GM19023 (cell line): ENCODE data around the gene LARP6.
"Not testable (repeated sequence)": the region's sequence is repeated elsewhere in the genome, so short reads cannot be mapped to it uniquely, and the experiment has no call there.

ENCODE experiments used
- ATAC-seq: cut with Tn5 transposase; IDR thresholded peaks from one replicate; pipeline ENCODE4 v1.9.1; 2021; ENCODE audit warnings: mild to moderate bottlenecking, moderate library complexity; ENCODE audit not compliant: unreplicated experiment

Gene LARP6

DNA sequence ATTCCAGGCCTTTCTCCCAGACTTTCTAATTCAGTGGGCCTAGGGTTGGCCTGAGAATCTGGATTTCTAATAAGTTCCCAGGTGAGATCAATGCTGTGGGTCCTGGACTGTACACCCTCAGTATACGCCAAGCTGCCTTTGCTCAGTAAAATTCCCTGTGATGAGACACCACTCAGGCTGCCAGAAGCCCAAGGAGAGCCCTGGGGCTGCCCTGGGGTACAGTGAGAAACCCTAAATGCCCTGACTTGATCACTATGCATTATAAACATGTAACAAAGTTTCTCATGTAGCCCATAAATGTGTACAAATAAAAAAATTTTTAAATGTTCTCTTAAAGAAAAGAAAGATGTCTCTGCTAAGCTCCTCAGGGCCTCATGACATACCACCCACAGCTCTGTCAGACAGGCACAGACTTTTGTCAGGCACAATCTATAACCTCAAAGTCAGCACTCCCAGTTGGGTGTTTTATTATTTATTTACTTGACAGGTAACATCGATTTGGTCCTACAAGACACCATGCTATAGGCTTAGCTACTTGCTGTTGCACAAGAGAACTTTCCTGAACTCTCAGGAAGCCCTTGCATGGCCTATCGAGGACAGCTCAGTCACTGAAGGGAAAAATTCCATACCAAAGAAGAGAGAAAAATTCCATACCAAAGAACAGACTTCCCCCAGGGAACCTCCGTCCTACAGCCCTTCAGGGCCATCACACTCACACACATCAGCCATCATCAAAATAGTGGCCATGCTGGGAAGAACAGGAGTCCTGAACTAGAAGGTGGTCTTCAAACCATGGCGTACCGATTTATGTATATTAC lies 22.7 kb downstream of the LARP6 start:
- no peak for ATAC-seq

- ATAC-seq = no peak
These were observed 23.3 kb downstream of the LARP6 start for GRCh38 chr15:70830615-70831014.

DNA sequence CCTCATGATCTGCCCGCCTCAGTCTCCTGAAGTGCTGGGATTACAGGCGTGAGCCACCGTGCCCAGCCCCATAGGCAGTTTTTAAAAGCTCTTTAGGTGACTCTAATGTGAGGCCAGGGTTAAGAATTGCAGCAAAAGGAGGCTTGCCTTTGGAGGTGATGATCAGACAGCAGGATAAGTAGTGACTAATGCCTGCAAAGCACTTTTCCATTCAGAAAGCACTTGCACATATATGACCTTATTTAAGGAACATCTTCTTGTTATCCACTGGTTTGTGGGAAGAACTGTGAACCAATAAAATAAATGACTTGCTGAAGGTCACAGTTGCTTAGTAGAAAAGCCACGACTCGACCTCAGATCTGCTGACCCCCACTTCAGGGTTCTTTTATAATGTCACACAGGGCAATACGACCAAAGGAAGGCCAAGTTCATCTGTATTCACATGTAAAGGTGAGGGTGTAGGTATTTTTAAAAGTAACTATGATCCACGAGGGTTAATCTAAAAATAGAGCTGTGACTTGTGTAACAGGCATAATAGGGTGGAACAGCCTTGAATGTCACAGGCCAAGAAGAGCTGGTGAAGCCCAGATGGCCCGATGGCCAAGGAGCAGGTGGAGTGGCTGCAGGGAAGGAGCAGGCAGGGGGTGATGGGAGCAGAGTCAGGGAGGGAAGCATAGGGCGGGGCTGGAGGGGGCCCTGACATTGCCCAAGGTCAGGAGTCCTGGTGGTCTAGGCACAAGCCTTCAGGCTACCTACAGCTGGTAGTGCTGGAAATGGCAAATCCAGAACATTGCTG lies 24.4 kb downstream of the LARP6 start:
- ATAC-seq = no peak

- no peak for ATAC-seq
These were observed 26.2 kb downstream of the LARP6 start for GRCh38 chr15:70827721-70828120.

GRCh38 chr15:70826634-70827033 lies 27.3 kb downstream of the LARP6 start:
- ATAC-seq = no peak

DNA sequence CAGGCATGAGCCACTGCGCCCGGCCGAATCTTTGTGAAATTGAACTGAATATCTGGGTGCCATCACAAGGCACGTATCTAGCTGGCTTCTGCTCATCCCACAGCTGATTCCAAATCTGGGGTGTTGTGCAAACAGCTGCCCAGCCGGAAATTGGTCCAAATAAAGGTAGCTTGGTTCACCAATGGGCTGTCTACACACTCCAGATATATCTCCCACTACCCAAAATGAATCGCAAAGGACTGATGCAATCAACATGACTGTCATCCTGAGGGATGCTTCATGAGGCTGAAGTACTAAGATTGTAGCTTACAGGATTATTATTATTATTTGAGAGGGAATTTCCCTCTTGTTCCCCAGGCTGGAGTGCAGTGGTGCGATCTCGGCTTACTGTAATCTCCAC lies 28.1 kb downstream of the LARP6 start:
- no peak for ATAC-seq

DNA sequence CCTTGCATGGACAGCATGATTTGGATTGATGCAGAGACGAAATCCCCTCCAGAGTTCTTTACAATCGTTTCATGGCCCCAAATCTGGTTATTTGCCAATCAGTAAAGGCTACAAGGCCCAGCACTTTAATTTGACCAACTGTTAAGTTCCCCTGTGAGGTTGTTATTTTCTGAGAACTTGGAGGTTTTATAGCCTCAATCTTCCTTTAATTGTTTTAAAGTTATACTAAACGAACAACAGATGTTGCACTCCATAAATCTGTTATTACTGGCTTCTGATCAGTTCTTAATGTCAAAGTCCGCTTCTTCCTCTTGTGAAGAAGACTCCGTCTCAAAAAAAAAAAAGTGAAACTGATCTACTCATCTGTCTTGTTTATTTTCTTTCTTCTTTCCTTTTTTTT lies 30.8 kb downstream of the LARP6 start:
- ATAC-seq = no peak

DNA sequence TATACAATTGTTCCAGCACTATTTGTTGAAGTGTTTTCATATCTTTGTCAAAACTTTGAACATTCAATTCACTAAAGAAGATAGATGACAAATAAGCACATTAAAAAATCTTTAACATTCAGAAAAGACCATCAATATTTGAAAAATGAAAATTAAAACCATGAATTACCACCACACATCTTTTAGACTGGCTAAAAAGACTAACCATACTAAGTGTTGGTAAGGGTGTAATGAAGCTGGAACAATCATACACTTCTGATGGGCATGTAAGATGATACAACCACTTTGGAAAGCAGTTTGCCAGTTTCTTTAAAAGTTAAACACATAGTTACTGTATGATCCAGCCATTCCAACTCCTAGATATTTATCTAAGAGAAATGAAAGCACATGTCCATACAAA lies 33.7 kb downstream of the LARP6 start:
- ATAC-seq = no peak

GRCh38 chr15:70818580-70818979 lies 35.4 kb downstream of the LARP6 start:
- no peak for ATAC-seq

- ATAC-seq = no peak
These were observed 36.7 kb downstream of the LARP6 start for GRCh38 chr15:70817266-70817665.

- ATAC-seq = no peak
These were observed 38.4 kb downstream of the LARP6 start for GRCh38 chr15:70815604-70816003.

DNA sequence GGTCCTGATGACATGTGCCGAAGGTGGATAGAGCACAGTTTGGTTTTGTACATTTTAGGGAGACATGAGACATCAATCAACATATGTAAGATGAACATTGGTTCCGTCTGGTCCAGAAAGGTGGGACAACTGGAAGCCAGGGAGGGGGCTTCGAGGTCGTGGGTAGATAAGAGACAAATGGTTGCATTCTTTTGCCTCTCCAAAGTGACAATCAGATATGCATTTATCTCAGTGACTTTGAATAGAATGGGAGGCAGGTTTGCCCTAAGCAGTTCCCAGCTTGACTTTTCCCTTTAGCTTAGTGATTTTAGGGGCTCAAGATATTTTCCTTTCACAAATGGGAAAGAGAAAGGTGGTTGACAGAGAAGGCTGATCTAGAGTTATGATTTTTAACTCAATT lies 38.9 kb downstream of the LARP6 start:
- ATAC-seq = not testable (repeated sequence)

- ATAC-seq = no peak
These were observed 41.1 kb downstream of the LARP6 start for GRCh38 chr15:70812827-70813364.

- ATAC-seq = no peak
These were observed 42.9 kb downstream of the LARP6 start for GRCh38 chr15:70810916-70811578.

GRCh38 chr15:70806992-70807712 lies 46.8 kb downstream of the LARP6 start:
- ATAC-seq = no peak

GRCh38 chr15:70804388-70804787 lies 49.6 kb downstream of the LARP6 start:
- ATAC-seq = not testable (repeated sequence)

DNA sequence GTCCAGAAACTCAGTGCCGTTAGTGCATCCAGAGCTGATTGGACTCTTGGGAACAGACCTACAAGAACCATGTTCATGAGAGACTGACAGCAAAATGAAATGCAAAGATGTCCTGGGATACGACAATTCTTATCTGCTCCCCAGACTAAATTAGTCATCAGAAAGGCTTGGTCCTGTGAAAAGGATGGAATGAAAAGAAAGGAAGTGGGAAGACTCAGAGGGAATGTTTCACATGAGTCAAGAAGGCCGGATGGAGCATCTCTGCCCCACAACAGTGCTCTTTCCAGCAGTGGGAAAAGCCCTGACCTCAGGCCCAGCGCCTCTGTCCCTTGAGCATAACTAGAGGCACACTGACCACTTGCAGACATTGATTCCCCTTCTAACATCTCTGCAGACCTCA lies 51.3 kb downstream of the LARP6 start:
- ATAC-seq = no peak

- no peak for ATAC-seq
These were observed 52.8 kb downstream of the LARP6 start for GRCh38 chr15:70801109-70801508.

GRCh38 chr15:70799667-70800450 lies 54.1 kb downstream of the LARP6 start:
- ATAC-seq = no peak

DNA sequence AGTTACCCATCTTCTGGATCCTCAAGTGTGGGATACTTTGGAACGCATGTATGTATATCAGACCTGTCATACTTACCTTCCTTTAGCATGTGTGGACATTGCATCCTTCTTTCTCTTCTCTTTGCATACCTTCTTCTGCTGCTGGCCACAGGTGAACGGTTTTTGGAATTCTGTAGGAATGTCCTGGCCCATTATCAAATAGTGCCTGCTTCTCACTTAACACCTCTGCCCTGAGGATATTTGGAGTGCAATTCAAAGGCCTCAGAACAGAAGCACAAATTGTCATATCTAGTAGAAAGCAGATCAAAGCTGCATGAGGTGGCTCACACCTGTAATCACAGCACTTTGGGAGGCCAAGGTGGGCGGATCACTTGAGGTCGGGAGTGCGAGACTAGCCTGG lies 56.5 kb downstream of the LARP6 start:
- no peak for ATAC-seq
